Calu3 (cell line): ENCODE data around the gene GLT8D1. TPM values are rescaled to one million over a fixed set of nuclear protein-coding genes. Genes with fewer than 3 reads are reported as not detected.
A peak's percentile ranks its signal among the peaks of the same experiment; 100 is the strongest.

Experiments used
- BruUV-seq: library from RNA; stranded (reverse); fragments of 400-500 nt; replicated peaks from 2 replicates; lab custom pipeline; 2021; lab: Mats Ljungman, UMichigan
- CTCF ChIA-PET: fragments of 300-600 bp; sonication (Branson Sonifier 250); formaldehyde crosslinking; loops from one replicate; lab custom pipeline; 2022; ENCODE audit warnings: antibody characterized with exemption; lab: Charles Lee
- DNase-seq: peaks from one replicate; pipeline ENCODE4 v3.0.0; 2022
- H3K27ac Mint-ChIP-seq: one replicate; pipeline ENCODE4 v1.8.0; 2022; ENCODE audit warnings: mixed read lengths; ENCODE audit not compliant: unreplicated experiment
- H3K27me3 Mint-ChIP-seq: one replicate; pipeline ENCODE4 v1.8.0; 2022; ENCODE audit warnings: mixed read lengths; ENCODE audit not compliant: unreplicated experiment
- H3K36me3 Mint-ChIP-seq: one replicate; pipeline ENCODE4 v1.8.0; 2022; ENCODE audit warnings: mild to moderate bottlenecking, moderate library complexity, mixed read lengths; ENCODE audit not compliant: insufficient read depth, unreplicated experiment
- H3K4me1 Mint-ChIP-seq: one replicate; pipeline ENCODE4 v1.8.0; 2022; ENCODE audit warnings: mild to moderate bottlenecking, low read depth, mixed read lengths; ENCODE audit not compliant: unreplicated experiment
- H3K4me3 Mint-ChIP-seq: one replicate; pipeline ENCODE4 v1.8.0; 2022; ENCODE audit warnings: mild to moderate bottlenecking, low read depth, moderate library complexity, mixed read lengths; ENCODE audit not compliant: unreplicated experiment
- H3K9me3 Mint-ChIP-seq: one replicate; pipeline ENCODE4 v1.8.0; 2022; ENCODE audit warnings: low read depth, mixed read lengths; ENCODE audit not compliant: unreplicated experiment
- intact Hi-C: fragments of 100-400 bp; cut with micrococcal nuclease; formaldehyde crosslinking; loops from one replicate; pipeline ENCODE4 v1.10.0; 2022; ENCODE audit not compliant: unreplicated experiment
- total RNA-seq: library from RNA; stranded (reverse); gene quantifications from 2 replicates; pipeline ENCODE4 v1.2.3, GENCODE V29; 2022
- TF ChIP-seq, protein P1 (sequence below): fragments of 200-600 bp; IDR thresholded peaks from one replicate; pipeline ENCODE4 v1.8.0; 2022; ENCODE audit warnings: antibody characterized with exemption; ENCODE audit not compliant: unreplicated experiment

GLT8D1 gene
- total RNA-seq, 1 experiment from 2014 or later, result 36.2 TPM

- H3K4me1 Mint-ChIP-seq, result peaks cover 22% of the 10 kb centered on the region
- H3K9me3 Mint-ChIP-seq, result no peaks in the 10 kb centered on the region
- TF ChIP-seq, protein P1, sequence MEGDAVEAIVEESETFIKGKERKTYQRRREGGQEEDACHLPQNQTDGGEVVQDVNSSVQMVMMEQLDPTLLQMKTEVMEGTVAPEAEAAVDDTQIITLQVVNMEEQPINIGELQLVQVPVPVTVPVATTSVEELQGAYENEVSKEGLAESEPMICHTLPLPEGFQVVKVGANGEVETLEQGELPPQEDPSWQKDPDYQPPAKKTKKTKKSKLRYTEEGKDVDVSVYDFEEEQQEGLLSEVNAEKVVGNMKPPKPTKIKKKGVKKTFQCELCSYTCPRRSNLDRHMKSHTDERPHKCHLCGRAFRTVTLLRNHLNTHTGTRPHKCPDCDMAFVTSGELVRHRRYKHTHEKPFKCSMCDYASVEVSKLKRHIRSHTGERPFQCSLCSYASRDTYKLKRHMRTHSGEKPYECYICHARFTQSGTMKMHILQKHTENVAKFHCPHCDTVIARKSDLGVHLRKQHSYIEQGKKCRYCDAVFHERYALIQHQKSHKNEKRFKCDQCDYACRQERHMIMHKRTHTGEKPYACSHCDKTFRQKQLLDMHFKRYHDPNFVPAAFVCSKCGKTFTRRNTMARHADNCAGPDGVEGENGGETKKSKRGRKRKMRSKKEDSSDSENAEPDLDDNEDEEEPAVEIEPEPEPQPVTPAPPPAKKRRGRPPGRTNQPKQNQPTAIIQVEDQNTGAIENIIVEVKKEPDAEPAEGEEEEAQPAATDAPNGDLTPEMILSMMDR, result no peak
- TSS peak; percentile 48 for BruUV-seq
- intact Hi-C loops, result loop anchor here (10.0 kb wide), 1 partner anchor 151 kb away; the partner anchor contains the start of genes NT5DC2 and UQCC5
- CTCF ChIA-PET, result no interaction called here
- H3K27ac Mint-ChIP-seq, result peak within 1 kb of the TSS; percentile 97
- peak; percentile 91 for DNase-seq
- peak within 1 kb of the TSS; percentile 92 for H3K4me3 Mint-ChIP-seq
- H3K27me3 Mint-ChIP-seq, result no peaks in the 10 kb centered on the region
- H3K36me3 Mint-ChIP-seq, result peaks cover 76% of the 10 kb centered on the region
Measured at GRCh38 chr3:52685709-52686691, 19.6 kb downstream of the GLT8D1 start, which contains the start of the genes GNL3 and PBRM1. TSS of gene GNL3 (plus strand) at chr3:52686032. CDS start at chr3:52686093, 61 bp downstream. TSS of gene PBRM1 (minus strand) at chr3:52685913.

- CTCF ChIA-PET, result no interaction called here
- peak; percentile 88 for DNase-seq
Measured at GRCh38 chr3:52685285-52685708, 20.3 kb downstream of the GLT8D1 start.

GRCh38 chr3:52684184-52684583, 21.4 kb downstream of the GLT8D1 start:
- no TSS peak for BruUV-seq
- TF ChIP-seq, protein P1, result no peak
- DNase-seq, result no peak
- peak overlapping the region; percentile 92 for H3K4me3 Mint-ChIP-seq
- intact Hi-C loops, result loop anchor here (5.0 to 10.0 kb wide), 2 partner anchors 149 to 257 kb away; partner anchors contain the start of genes NT5DC2 and UQCC5
- H3K36me3 Mint-ChIP-seq, result peaks cover 68% of the 10 kb centered on the region
- no peaks in the 10 kb centered on the region for H3K9me3 Mint-ChIP-seq
- CTCF ChIA-PET, result no interaction called here
- H3K27ac Mint-ChIP-seq, result peak overlapping the region; percentile 97
- H3K4me1 Mint-ChIP-seq, result peaks cover 32% of the 10 kb centered on the region
- H3K27me3 Mint-ChIP-seq, result no peaks in the 10 kb centered on the region

More at GRCh38 chr3:52685285-52685708, 20.3 kb downstream of the GLT8D1 start:
- H3K4me1 Mint-ChIP-seq, result peaks cover 24% of the 10 kb centered on the region
- peaks cover 69% of the 10 kb centered on the region for H3K36me3 Mint-ChIP-seq
- H3K27ac Mint-ChIP-seq, result peak overlapping the region; percentile 97
- H3K4me3 Mint-ChIP-seq, result peak overlapping the region; percentile 92
- H3K27me3 Mint-ChIP-seq, result no peaks in the 10 kb centered on the region
- intact Hi-C loops, result loop anchor here (10.0 kb wide), 1 partner anchor 150 kb away; the partner anchor contains the start of genes NT5DC2 and UQCC5
- BruUV-seq, result no TSS peak
- no peaks in the 10 kb centered on the region for H3K9me3 Mint-ChIP-seq
- TF ChIP-seq, protein P1, result no peak

- CTCF ChIA-PET, result no interaction called here
- H3K4me1 Mint-ChIP-seq, result peaks cover 32% of the 10 kb centered on the region
- no TSS peak for BruUV-seq
Measured at GRCh38 chr3:52683611-52684010, 22.0 kb downstream of the GLT8D1 start.

More at GRCh38 chr3:52683611-52684010, 22.0 kb downstream of the GLT8D1 start:
- Mint-ChIP-seq H3K4me3 (no peak overlapping the region), H3K27me3 (no peaks in the 10 kb centered on the region), H3K36me3 (peaks cover 68% of the 10 kb centered on the region), H3K27ac (no peak overlapping the region), H3K9me3 (no peaks in the 10 kb centered on the region)
- intact Hi-C loops, result loop anchor here (5.0 to 10.0 kb wide), 2 partner anchors 149 to 256 kb away; partner anchors contain the start of genes NT5DC2 and UQCC5
- TF ChIP-seq, protein P1, result no peak
- no peak for DNase-seq
